DND-41 (cell line): ENCODE results near the gene EPC2.

Experiments
- EZH2 ChIP-seq: IDR thresholded peaks from 3 replicates; pipeline ENCODE4 v1.6.1; 2012; ENCODE audit warnings: borderline replicate concordance, low read depth, mild to moderate bottlenecking, moderate library complexity, low read length, inconsistent platforms; ENCODE audit not compliant: severe bottlenecking
- TF ChIP-seq, protein P1 (sequence below): IDR thresholded peaks from 2 replicates; pipeline ENCODE4 v1.5.1; 2012; ENCODE audit warnings: borderline replicate concordance, low read length, moderate library complexity, mild to moderate bottlenecking; ENCODE audit not compliant: poor library complexity, severe bottlenecking; ENCODE audit errors: extremely low read depth

DNA sequence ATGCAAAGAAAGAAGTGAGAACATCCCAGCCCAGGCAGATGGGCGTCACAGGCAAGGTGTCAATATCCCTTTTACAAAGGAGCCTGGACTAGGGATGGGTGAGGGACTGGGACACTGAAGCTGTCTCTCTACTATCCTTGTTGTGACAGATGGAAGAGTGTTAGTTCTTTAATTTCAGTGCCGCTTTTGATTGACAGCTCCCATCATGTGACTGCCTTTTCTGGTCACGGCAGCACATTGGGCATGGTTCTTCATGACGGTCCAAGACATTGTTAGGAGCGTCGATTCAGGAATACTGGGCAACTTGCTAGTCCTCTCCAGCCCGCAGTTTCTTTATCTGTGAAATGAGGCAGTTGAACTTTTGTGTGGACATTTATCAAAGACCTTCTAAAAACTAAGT, 188.1 kb downstream of the EPC2 start:
- TF ChIP-seq EZH2, result no peak
- TF ChIP-seq, protein P1, sequence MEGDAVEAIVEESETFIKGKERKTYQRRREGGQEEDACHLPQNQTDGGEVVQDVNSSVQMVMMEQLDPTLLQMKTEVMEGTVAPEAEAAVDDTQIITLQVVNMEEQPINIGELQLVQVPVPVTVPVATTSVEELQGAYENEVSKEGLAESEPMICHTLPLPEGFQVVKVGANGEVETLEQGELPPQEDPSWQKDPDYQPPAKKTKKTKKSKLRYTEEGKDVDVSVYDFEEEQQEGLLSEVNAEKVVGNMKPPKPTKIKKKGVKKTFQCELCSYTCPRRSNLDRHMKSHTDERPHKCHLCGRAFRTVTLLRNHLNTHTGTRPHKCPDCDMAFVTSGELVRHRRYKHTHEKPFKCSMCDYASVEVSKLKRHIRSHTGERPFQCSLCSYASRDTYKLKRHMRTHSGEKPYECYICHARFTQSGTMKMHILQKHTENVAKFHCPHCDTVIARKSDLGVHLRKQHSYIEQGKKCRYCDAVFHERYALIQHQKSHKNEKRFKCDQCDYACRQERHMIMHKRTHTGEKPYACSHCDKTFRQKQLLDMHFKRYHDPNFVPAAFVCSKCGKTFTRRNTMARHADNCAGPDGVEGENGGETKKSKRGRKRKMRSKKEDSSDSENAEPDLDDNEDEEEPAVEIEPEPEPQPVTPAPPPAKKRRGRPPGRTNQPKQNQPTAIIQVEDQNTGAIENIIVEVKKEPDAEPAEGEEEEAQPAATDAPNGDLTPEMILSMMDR, result no peak
